OCI-LY7 (cell line): ENCODE measurements around the gene LRRC10. TPM values are rescaled to one million over a fixed set of nuclear protein-coding genes. Genes with fewer than 3 reads are reported as not detected.
A peak's percentile ranks its signal among the peaks of the same experiment; 100 is the strongest.

Experiments used
- BruUV-seq: library from RNA; stranded (reverse); fragments of 400-500 nt; replicated peaks from 2 replicates; lab custom pipeline; 2021; lab: Mats Ljungman, UMichigan
- CTCF ChIA-PET: fragments of 300-600 bp; sonication (Branson Sonifier 250); formaldehyde crosslinking; loops from one replicate; lab custom pipeline; 2022; ENCODE audit warnings: antibody characterized with exemption; ENCODE audit not compliant: unreplicated experiment; lab: Charles Lee
- POLR2A ChIA-PET: fragments of 300-600 bp; sonication (Branson Sonifier 250); formaldehyde crosslinking; loops from one replicate; lab custom pipeline; 2022; ENCODE audit warnings: antibody characterized with exemption; lab: Charles Lee
- DNase-seq: peaks from one replicate; pipeline ENCODE4 v3.0.0-alpha.2; 2015; ENCODE audit warnings: low spot score
- H2AFZ ChIP-seq: fragments of 200-600 bp; sonication (generic), shearing (Covaris generic); 2 replicates; pipeline ENCODE4 v1.6.1; 2014; ENCODE audit warnings: mild to moderate bottlenecking, antibody characterized with exemption, low read length, moderate library complexity
- H3K27ac ChIP-seq: fragments of 200-600 bp; sonication (generic); 2 replicates; pipeline ENCODE4 v1.5.1; 2014; ENCODE audit warnings: mixed run types, low read depth, mild to moderate bottlenecking, moderate library complexity, low read length, inconsistent platforms; ENCODE audit not compliant: poor library complexity, severe bottlenecking
- H3K36me3 ChIP-seq: fragments of 200-600 bp; sonication (generic); 2 replicates; pipeline ENCODE4 v1.6.1; 2014; ENCODE audit warnings: mild to moderate bottlenecking, antibody characterized with exemption, low read length, moderate library complexity, mixed read lengths; ENCODE audit not compliant: insufficient read depth
- H3K4me1 ChIP-seq: fragments of 200-600 bp; sonication (generic); 2 replicates; pipeline ENCODE4 v1.5.1; 2014; ENCODE audit warnings: mild to moderate bottlenecking, low read length; ENCODE audit not compliant: insufficient read depth, poor library complexity, severe bottlenecking
- H3K4me2 ChIP-seq: fragments of 200-600 bp; sonication (generic); 2 replicates; pipeline ENCODE4 v1.6.1; 2014; ENCODE audit warnings: mild to moderate bottlenecking, low read length
- H3K4me3 ChIP-seq: fragments of 200-600 bp; sonication (generic); 2 replicates; pipeline ENCODE4 v1.5.1; 2014; ENCODE audit warnings: mild to moderate bottlenecking, low read depth, low read length; ENCODE audit not compliant: poor library complexity, severe bottlenecking
- H3K79me2 ChIP-seq: fragments of 200-600 bp; sonication (generic); 2 replicates; pipeline ENCODE4 v1.6.1; 2016; ENCODE audit warnings: low read depth, mild to moderate bottlenecking, low read length, moderate library complexity, mixed read lengths; ENCODE audit not compliant: insufficient read depth
- H3K9me2 ChIP-seq: fragments of 200-600 bp; sonication (generic); 2 replicates; pipeline ENCODE4 v1.6.1; 2016; ENCODE audit warnings: mild to moderate bottlenecking, low read length, mixed read lengths; ENCODE audit not compliant: insufficient read depth
- H3K9me3 ChIP-seq: fragments of 200-600 bp; sonication (generic); 2 replicates; pipeline ENCODE4 v1.6.1; 2014; ENCODE audit warnings: mild to moderate bottlenecking, mixed run types, low read length, mixed read lengths
- H4K20me1 ChIP-seq: fragments of 200-600 bp; sonication (generic); 2 replicates; pipeline ENCODE4 v1.6.1; 2014; ENCODE audit warnings: mild to moderate bottlenecking, antibody characterized with exemption, low read length, moderate library complexity, mixed read lengths; ENCODE audit not compliant: insufficient read depth
- EZH2phosphoT487 ChIP-seq: fragments of 200-600 bp; sonication (generic); IDR thresholded peaks from 2 replicates; pipeline ENCODE4 v1.6.1; 2018; ENCODE audit warnings: low read depth, borderline replicate concordance, mild to moderate bottlenecking, mixed run types, antibody characterized with exemption, low read length, moderate library complexity, mixed read lengths
- intact Hi-C: fragments of 100-400 bp; cut with micrococcal nuclease; formaldehyde crosslinking; loops from one replicate; pipeline ENCODE4 v1.10.0; 2022; ENCODE audit not compliant: unreplicated experiment
- total RNA-seq, 2 experiments: library from RNA; depleted of rRNA in 1 of 2; stranded (reverse); fragments of >200 nt in 1 of 2; shearing (Covaris generic) in 1 of 2; gene quantifications; 2 replicates each; pipeline ENCODE4 v1.2.3, GENCODE V29; 2014 to 2022
- TF ChIP-seq, protein P1 (sequence below): fragments of 200-600 bp; sonication (generic); conservative IDR thresholded peaks from 2 replicates; pipeline ENCODE4 v1.5.1; 2014; ENCODE audit warnings: mild to moderate bottlenecking, antibody characterized with exemption, low read length, moderate library complexity, mixed read lengths

Gene LRRC10
- total RNA-seq, 2 experiments from 2014 or later: not detected

DNA sequence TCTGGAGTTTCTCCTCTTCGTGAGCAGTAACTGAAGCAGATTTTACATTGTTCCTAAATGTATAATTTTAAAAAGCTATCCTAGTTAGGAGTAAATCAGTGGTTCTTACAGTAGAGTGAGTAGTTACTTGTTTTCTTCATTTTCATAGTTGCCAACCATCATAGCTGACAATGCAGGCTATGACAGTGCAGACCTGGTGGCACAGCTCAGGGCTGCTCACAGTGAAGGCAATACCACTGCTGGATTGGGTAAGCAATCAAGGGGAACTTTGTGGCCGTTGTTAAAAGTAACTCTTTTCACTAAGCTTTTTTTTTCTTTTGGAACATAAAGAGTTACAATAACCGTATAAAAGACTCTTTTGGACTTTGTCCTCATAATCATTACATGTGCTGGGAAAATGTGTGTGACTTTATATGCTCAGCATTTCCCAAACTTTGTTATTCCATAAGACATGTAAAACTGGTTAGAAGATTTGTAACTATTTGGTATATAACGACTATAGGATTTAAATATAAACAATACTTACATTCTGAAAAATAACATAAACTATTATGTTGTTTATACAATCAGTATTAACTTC is 12.4 kb downstream of the LRRC10 start:
- POLR2A ChIA-PET: interaction anchor here (1.1 kb wide), 1 partner anchor 299 kb away, joined by 4 read pairs; no protein-coding TSS in a partner anchor
- no peak overlapping the region for H3K4me2 ChIP-seq
- TF ChIP-seq, protein P1, sequence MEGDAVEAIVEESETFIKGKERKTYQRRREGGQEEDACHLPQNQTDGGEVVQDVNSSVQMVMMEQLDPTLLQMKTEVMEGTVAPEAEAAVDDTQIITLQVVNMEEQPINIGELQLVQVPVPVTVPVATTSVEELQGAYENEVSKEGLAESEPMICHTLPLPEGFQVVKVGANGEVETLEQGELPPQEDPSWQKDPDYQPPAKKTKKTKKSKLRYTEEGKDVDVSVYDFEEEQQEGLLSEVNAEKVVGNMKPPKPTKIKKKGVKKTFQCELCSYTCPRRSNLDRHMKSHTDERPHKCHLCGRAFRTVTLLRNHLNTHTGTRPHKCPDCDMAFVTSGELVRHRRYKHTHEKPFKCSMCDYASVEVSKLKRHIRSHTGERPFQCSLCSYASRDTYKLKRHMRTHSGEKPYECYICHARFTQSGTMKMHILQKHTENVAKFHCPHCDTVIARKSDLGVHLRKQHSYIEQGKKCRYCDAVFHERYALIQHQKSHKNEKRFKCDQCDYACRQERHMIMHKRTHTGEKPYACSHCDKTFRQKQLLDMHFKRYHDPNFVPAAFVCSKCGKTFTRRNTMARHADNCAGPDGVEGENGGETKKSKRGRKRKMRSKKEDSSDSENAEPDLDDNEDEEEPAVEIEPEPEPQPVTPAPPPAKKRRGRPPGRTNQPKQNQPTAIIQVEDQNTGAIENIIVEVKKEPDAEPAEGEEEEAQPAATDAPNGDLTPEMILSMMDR: no peak
- no peak for TF ChIP-seq EZH2phosphoT487
- H3K9me3 ChIP-seq: no peaks in the 10 kb centered on the region
- intact Hi-C loops: no loop called here
- no peak overlapping the region for H3K4me3 ChIP-seq
- H4K20me1 ChIP-seq: peaks cover 7% of the 10 kb centered on the region; the same call in 1 of the 2 replicates
- H2AFZ ChIP-seq: no peak overlapping the region
- H3K79me2 ChIP-seq: peaks cover 14% of the 10 kb centered on the region; the same call in 1 of the 2 replicates
- H3K4me1 ChIP-seq: no peaks in the 10 kb centered on the region
- H3K27ac ChIP-seq: no peak overlapping the region
- peaks cover 100% of the 10 kb centered on the region for H3K36me3 ChIP-seq
- H3K9me2 ChIP-seq: no peaks in the 10 kb centered on the region
- CTCF ChIA-PET: interaction anchor here (0.6 kb wide), 1 partner anchor 67 kb away, joined by 3 read pairs; no protein-coding TSS in a partner anchor
- no peak for DNase-seq
- BruUV-seq: no TSS peak

DNA sequence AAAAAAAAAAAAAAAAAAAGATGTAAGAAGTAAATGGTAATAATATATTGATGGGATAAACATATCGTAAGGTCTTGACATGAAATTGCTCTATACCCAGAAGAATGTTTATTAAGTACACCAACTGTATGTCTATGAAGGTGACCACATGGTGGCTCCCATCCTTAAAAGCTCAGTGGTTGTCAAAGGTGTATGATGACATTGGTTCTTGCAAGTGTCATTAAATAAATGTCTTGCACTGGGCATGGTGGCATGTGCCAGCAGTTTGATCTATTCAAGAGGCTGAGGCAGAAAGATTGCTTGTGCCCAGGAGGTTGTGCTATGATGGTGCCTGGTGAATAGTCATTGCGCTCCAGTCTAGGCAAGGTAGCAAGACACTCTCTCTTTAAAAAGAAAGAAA is 15.0 kb downstream of the LRRC10 start:
- H4K20me1 ChIP-seq: peaks cover 7% of the 10 kb centered on the region; the same call in 1 of the 2 replicates
- BruUV-seq: no TSS peak
- intact Hi-C loops: no loop called here
- no peaks in the 10 kb centered on the region for H3K9me3 ChIP-seq
- no peak overlapping the region for H3K4me3 ChIP-seq
- DNase-seq: no peak
- H3K36me3 ChIP-seq: peaks cover 100% of the 10 kb centered on the region
- no peaks in the 10 kb centered on the region for H3K9me2 ChIP-seq
- H3K4me2 ChIP-seq: no peak overlapping the region
- ChIA-PET CTCF (no interaction called here), POLR2A (interaction anchor here (1.4 kb wide), 1 partner anchor 32 kb away, joined by 4 read pairs; no protein-coding TSS in a partner anchor)
- H3K27ac ChIP-seq: no peak overlapping the region
- H2AFZ ChIP-seq: no peak overlapping the region
- H3K79me2 ChIP-seq: peaks cover 24% of the 10 kb centered on the region; the same call in 1 of the 2 replicates
- TF ChIP-seq, protein P1: 0 out of 2 replicates have a peak, but pooled peaks have one; percentile 10
- TF ChIP-seq EZH2phosphoT487: no peak
- H3K4me1 ChIP-seq: no peaks in the 10 kb centered on the region

DNA sequence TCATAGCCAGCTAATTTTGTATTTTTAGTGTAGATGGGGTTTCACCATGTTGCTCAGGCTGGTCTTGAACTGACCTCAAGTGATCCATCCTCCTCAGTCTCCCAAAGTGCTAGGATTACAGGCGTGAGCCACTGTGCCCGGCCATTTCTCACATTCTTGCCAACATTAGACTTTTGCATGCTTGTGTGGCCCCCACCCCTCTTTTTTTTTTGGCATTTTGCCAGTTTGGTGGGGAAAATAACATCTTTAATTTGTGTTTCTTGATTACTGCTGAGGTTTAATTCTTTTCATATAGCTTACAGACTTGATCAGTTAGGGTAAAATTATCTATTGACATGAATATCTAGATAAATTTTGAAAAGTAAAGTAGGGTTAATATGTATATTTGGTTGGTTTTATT is 21.6 kb downstream of the LRRC10 start:
- no peaks in the 10 kb centered on the region for H3K9me3 ChIP-seq
- BruUV-seq: no TSS peak
- H3K36me3 ChIP-seq: peaks cover 81% of the 10 kb centered on the region
- peaks cover 4% of the 10 kb centered on the region; the same call in 1 of the 2 replicates for H4K20me1 ChIP-seq
- H3K4me2 ChIP-seq: no peak overlapping the region
- TF ChIP-seq, protein P1: no peak
- no peak for TF ChIP-seq EZH2phosphoT487
- intact Hi-C loops: loop anchor here (5.0 kb wide), 2 partner anchors 148 to 653 kb away; partner anchors contain the start of genes CNOT2 and RAB3IP
- ChIA-PET POLR2A (interaction anchor here (0.6 to 1.5 kb wide), 2 partner anchors 29 to 347 kb away, joined by 3 to 4 read pairs; no protein-coding TSS in a partner anchor), CTCF (no interaction called here)
- H3K79me2 ChIP-seq: peaks cover 57% of the 10 kb centered on the region
- no peak overlapping the region for H2AFZ ChIP-seq
- H3K4me3 ChIP-seq: no peak overlapping the region
- no peaks in the 10 kb centered on the region for H3K9me2 ChIP-seq
- no peak overlapping the region for H3K27ac ChIP-seq
- peaks cover 12% of the 10 kb centered on the region for H3K4me1 ChIP-seq
- no peak for DNase-seq
